Effector memory CD8-positive, alpha-beta T cell (primary cell): ENCODE data around the gene LDLRAD4.

Experiments
- ATAC-seq: fragments of 150-1000 bp; cut with Tn5 transposase; replicated peaks from 2 replicates; pipeline ENCODE4 v1.10.0; 2021; ENCODE audit warnings: mild to moderate bottlenecking, moderate library complexity
- DNase-seq, 3 experiments: peaks; one replicate each; pipeline ENCODE4 v3.0.0; 2021
- H3K27ac Mint-ChIP-seq, 2 donors: one replicate each; pipeline ENCODE4 v1.8.0; 2022; ENCODE audit warnings: mild to moderate bottlenecking in 2 of 2, mixed read lengths in 2 of 2, moderate library complexity in 2 of 2
- H3K27me3 Mint-ChIP-seq, 2 donors: one replicate each; pipeline ENCODE4 v1.8.0; 2022; ENCODE audit warnings: mixed read lengths in 2 of 2
- H3K36me3 Mint-ChIP-seq: one replicate; pipeline ENCODE4 v1.8.0; 2022; ENCODE audit warnings: mild to moderate bottlenecking, moderate library complexity, mixed read lengths; ENCODE audit not compliant: insufficient read depth
- H3K4me1 Mint-ChIP-seq, 2 donors: one replicate each; pipeline ENCODE4 v1.8.0; 2022; ENCODE audit warnings: low read depth in 2 of 2, mixed read lengths in 2 of 2
- H3K4me3 Mint-ChIP-seq, 2 donors: one replicate each; pipeline ENCODE4 v1.8.0; 2022; ENCODE audit warnings: mild to moderate bottlenecking in 2 of 2, mixed read lengths in 2 of 2, moderate library complexity in 2 of 2
- H3K9me3 Mint-ChIP-seq, 2 donors: one replicate each; pipeline ENCODE4 v1.8.0; 2022; ENCODE audit warnings: mixed read lengths in 2 of 2

Gene LDLRAD4

GRCh38 chr18:13437796-13438506, 219.4 kb downstream of the LDLRAD4 start:
- no peaks in the 10 kb centered on the region for H3K27me3 Mint-ChIP-seq
- H3K27ac Mint-ChIP-seq, result peak overlapping the region; percentile 27 to 89
- H3K4me3 Mint-ChIP-seq, result peak overlapping the region in 1 of 2 donors; percentile 64
- H3K9me3 Mint-ChIP-seq, result no peaks in the 10 kb centered on the region
- DNase-seq (no peak), ATAC-seq (peak; percentile 61)
- H3K36me3 Mint-ChIP-seq, result no peaks in the 10 kb centered on the region
- peaks cover 0 to 17% of the 10 kb centered on the region in 2 donors for H3K4me1 Mint-ChIP-seq

DNA sequence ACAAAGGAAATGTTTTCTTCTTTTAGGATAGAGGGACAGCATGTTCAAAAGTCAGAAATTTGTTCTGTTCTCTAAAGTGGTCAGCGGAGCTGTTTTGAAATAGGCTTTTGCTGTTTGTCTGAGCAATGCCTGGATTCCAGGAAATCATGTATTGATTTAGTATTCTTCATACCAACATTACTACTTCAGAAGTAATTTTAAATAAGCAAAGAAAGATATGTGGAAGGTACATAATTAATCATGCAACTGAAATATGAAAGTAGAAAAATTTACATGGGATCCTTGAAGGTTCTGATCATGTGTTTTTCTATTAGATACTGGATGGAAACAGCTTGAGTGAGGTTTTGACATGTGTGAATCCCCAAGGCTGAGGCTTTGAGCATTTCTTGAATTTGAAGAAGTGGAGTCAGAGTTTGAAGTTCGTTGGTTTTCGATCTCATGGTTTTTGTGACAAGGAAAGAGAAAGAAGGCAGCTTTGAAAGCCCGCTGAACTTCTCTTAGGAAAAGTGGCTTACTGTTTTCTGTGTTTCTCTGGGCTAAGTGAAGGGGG, 220.0 kb downstream of the LDLRAD4 start:
- no peaks in the 10 kb centered on the region for H3K36me3 Mint-ChIP-seq
- H3K4me1 Mint-ChIP-seq, result peaks cover 0 to 19% of the 10 kb centered on the region in 2 donors
- DNase-seq, result no peak
- H3K27ac Mint-ChIP-seq, result peak overlapping the region; percentile 27 to 89
- H3K27me3 Mint-ChIP-seq, result peaks cover 0 to 5% of the 10 kb centered on the region in 2 donors
- H3K9me3 Mint-ChIP-seq, result no peaks in the 10 kb centered on the region
- no peak for ATAC-seq
- H3K4me3 Mint-ChIP-seq, result peak overlapping the region in 1 of 2 donors; percentile 64

GRCh38 chr18:13439461-13439860, 220.9 kb downstream of the LDLRAD4 start:
- H3K4me1 Mint-ChIP-seq, result peaks cover 0 to 19% of the 10 kb centered on the region in 2 donors

GRCh38 chr18:13440277-13441248, 222.0 kb downstream of the LDLRAD4 start:
- Mint-ChIP-seq H3K4me1 (peaks cover 0 to 19% of the 10 kb centered on the region in 2 donors), H3K27me3 (peaks cover 0 to 8% of the 10 kb centered on the region in 2 donors), H3K4me3 (no peak overlapping the region), H3K27ac (no peak overlapping the region), H3K36me3 (no peaks in the 10 kb centered on the region), H3K9me3 (no peaks in the 10 kb centered on the region)
- no peak for DNase-seq
- no peak for ATAC-seq

More at GRCh38 chr18:13439461-13439860, 220.9 kb downstream of the LDLRAD4 start:
- DNase-seq (no peak), ATAC-seq (no peak)
- H3K27ac Mint-ChIP-seq, result no peak overlapping the region
- H3K27me3 Mint-ChIP-seq, result peaks cover 0 to 8% of the 10 kb centered on the region in 2 donors
- H3K36me3 Mint-ChIP-seq, result no peaks in the 10 kb centered on the region
- H3K4me3 Mint-ChIP-seq, result no peak overlapping the region
- no peaks in the 10 kb centered on the region for H3K9me3 Mint-ChIP-seq

DNA sequence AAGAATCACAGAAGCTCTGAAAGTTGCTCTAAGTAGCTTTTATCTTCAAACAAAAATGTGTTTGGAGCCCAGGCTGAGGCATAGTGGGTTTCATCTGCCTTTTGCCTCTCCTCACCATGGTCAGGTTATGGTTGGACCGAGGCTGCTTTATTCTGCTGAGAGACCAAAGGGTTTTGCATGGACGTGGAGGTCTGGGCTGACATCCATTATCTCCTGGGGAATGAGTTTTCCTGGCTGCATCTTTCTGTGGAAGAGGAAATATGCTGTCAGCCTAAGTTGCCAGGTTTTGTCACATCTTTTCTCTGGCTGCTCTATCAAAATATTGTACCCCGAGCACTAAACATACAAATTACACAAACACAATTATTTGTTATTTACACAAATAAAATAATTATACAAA, 223.2 kb downstream of the LDLRAD4 start:
- Mint-ChIP-seq H3K36me3 (no peaks in the 10 kb centered on the region), H3K27ac (no peak overlapping the region), H3K4me1 (peaks cover 0 to 15% of the 10 kb centered on the region in 2 donors), H3K4me3 (no peak overlapping the region), H3K9me3 (no peaks in the 10 kb centered on the region), H3K27me3 (peaks cover 0 to 8% of the 10 kb centered on the region in 2 donors)
- DNase-seq (no peak), ATAC-seq (no peak)

DNA sequence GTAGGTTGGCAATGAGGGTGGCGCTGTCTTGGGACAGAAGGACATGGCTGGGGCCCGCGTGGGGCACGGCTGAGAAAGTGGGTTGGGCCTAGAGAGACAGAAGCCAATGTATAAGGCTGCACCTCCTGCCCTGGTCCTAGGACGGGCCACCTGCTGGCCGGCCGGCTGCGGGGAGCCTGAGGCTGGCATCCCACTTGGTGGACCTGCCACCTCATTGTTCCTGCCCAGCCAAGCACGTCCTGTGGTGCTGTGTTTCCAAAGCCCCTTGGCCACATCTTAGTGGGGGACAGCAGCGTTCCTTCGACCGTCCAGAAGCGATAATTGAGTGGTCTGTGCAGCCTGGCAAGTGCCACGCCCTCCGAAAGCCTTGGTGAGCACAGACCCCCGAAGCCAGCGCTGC, 223.9 kb downstream of the LDLRAD4 start:
- no peaks in the 10 kb centered on the region for H3K9me3 Mint-ChIP-seq
- H3K27me3 Mint-ChIP-seq, result peaks cover 0 to 8% of the 10 kb centered on the region in 2 donors
- H3K4me3 Mint-ChIP-seq, result no peak overlapping the region
- DNase-seq (no peak), ATAC-seq (no peak)
- no peaks in the 10 kb centered on the region for H3K36me3 Mint-ChIP-seq
- peaks cover 0 to 13% of the 10 kb centered on the region in 2 donors for H3K4me1 Mint-ChIP-seq
- peak overlapping the region in 1 of 2 donors; percentile 55 for H3K27ac Mint-ChIP-seq

DNA sequence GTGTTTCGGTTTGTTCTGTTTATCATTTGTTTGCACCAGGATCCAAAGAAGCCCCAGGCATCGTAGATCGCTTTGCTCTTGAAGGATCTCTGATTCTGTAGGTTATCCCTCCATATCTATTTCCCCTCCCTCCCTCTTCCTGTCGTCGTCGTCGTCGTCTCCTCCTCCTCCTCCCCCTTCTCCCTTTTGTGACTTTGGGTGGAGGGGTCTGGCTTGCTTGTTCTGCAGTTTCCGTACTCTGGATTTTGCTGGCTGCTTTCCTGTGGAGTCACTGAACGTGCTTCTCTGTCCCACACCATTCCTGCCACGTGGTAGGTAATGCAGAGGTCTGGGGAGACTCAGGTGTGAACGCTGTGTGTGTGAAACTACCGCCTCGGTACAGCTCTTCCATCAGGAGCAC, 225.0 kb downstream of the LDLRAD4 start:
- DNase-seq (no peak), ATAC-seq (no peak)
- Mint-ChIP-seq H3K27me3 (peaks cover 0 to 8% of the 10 kb centered on the region in 2 donors), H3K4me1 (peaks cover 0 to 2% of the 10 kb centered on the region in 2 donors), H3K9me3 (no peaks in the 10 kb centered on the region), H3K4me3 (no peak overlapping the region), H3K36me3 (no peaks in the 10 kb centered on the region), H3K27ac (no peak overlapping the region)

DNA sequence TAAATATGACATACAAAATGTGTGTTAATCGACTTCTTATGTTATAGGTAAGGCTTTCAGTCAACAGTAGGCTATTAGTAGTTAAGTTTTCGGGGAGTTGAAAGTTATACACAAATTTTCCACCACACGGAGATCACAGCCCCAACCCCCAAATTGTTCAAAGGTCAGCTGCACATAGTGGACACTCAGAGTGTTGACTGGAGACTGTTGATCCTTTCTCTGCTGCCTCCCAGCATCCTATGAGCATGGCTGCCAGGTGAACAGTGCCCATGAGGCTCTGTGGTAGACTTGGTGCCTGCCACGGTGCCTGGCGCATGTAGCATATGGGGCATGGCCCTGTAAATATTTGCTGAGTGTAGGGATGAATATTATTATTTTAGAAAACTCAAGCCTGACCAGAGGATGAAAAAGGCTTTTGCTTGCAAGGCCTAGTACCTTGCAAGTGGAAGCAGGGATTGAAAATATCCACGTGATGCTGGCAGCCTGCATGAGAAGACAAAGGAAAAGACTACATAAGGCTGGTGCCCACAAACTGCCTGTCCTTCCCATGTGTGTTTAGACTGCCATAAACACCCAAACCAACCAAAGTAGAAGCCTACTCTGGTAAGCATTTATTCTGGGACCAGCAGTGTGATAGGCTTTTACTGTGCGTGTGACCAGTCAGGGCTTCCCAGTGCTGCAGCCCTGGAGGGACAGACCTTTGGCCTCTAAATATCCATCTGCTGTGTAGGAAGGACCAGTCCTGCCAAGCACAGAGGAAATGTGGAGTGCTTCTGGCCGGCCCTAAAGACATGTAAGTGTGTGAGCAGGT, 226.1 kb downstream of the LDLRAD4 start:
- no peaks in the 10 kb centered on the region for H3K9me3 Mint-ChIP-seq
- H3K27me3 Mint-ChIP-seq, result peaks cover 0 to 8% of the 10 kb centered on the region in 2 donors
- no peak overlapping the region for H3K4me3 Mint-ChIP-seq
- no peaks in the 10 kb centered on the region for H3K36me3 Mint-ChIP-seq
- DNase-seq (no peak), ATAC-seq (no peak)
- peaks cover 0 to 2% of the 10 kb centered on the region in 2 donors for H3K4me1 Mint-ChIP-seq
- no peak overlapping the region for H3K27ac Mint-ChIP-seq

DNA sequence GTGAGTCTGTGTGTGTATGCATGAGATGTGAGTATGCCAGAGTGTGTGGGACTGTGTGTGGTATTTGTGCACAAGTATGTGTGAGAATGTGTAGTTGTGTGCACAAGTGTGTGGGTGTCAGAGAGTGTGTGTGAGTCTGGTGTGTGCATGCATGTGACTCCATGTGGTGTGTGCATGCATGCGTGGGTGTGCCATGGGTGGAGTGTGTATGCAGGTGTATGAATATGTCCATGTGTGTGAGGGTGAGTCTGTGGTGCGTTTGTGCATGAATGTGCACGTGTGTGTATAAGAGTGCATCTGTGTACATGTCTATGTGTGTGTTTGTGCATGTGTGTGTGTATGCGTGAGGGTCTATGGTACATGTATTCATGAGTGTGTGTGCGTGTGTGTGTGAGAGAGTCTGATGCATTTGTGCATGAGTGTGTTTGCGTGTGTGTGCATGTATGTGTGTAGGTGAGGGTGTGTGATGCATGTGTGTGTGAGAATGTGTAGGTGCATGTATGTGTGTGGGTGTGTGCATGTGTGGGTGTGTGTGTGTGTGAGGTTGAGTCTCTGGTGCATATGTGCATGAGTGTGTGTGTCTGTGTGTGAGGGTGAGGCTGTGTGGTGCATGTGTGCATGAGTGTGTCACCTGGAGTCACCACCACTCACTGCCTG, 226.8 kb downstream of the LDLRAD4 start:
- peaks cover 0 to 3% of the 10 kb centered on the region in 2 donors for H3K4me1 Mint-ChIP-seq
- H3K4me3 Mint-ChIP-seq, result no peak overlapping the region
- ATAC-seq (no peak), DNase-seq (no peak)
- no peaks in the 10 kb centered on the region for H3K9me3 Mint-ChIP-seq
- H3K27me3 Mint-ChIP-seq, result peaks cover 0 to 8% of the 10 kb centered on the region in 2 donors
- no peaks in the 10 kb centered on the region for H3K36me3 Mint-ChIP-seq
- H3K27ac Mint-ChIP-seq, result no peak overlapping the region

GRCh38 chr18:13446024-13446423, 227.5 kb downstream of the LDLRAD4 start:
- no peak overlapping the region for H3K4me3 Mint-ChIP-seq
- H3K36me3 Mint-ChIP-seq, result no peaks in the 10 kb centered on the region
- H3K27ac Mint-ChIP-seq, result no peak overlapping the region
- H3K27me3 Mint-ChIP-seq, result peaks cover 0 to 8% of the 10 kb centered on the region in 2 donors
- peaks cover 0 to 6% of the 10 kb centered on the region in 2 donors for H3K4me1 Mint-ChIP-seq
- ATAC-seq (no peak), DNase-seq (no peak)
- no peaks in the 10 kb centered on the region for H3K9me3 Mint-ChIP-seq

- Mint-ChIP-seq H3K27me3 (peaks cover 0 to 8% of the 10 kb centered on the region in 2 donors), H3K36me3 (no peaks in the 10 kb centered on the region), H3K4me1 (peaks cover 0 to 6% of the 10 kb centered on the region in 2 donors), H3K27ac (no peak overlapping the region), H3K9me3 (no peaks in the 10 kb centered on the region), H3K4me3 (no peak overlapping the region)
- ATAC-seq (no peak), DNase-seq (no peak)
These were observed 228.3 kb downstream of the LDLRAD4 start for GRCh38 chr18:13446610-13447461.
